Mononuclear cell (primary cell): ENCODE measurements around the gene LAMC3. TPM values are rescaled to one million over a fixed set of nuclear protein-coding genes. Genes with fewer than 3 reads are reported as not detected.

ENCODE experiments used
- H3K27me3 ChIP-seq: 2 replicates; pipeline ENCODE4 v1.6.0; 2011; ENCODE audit warnings: low read length, control low read depth; ENCODE audit not compliant: insufficient read depth
- H3K4me1 ChIP-seq: 2 replicates; pipeline ENCODE4 v1.5.1; 2011; ENCODE audit warnings: mild to moderate bottlenecking, low read length, control low read depth; ENCODE audit not compliant: insufficient read depth
- H3K4me3 ChIP-seq: 2 replicates; pipeline ENCODE4 v1.5.1; 2011; ENCODE audit warnings: mild to moderate bottlenecking, low read length, moderate library complexity
- H3K9me3 ChIP-seq: 2 replicates; pipeline ENCODE4 v1.5.1; 2011; ENCODE audit warnings: low read depth, mild to moderate bottlenecking, control low read depth, low read length
- total RNA-seq: library from RNA; depleted of rRNA; stranded (reverse); fragments of >200 nt; gene quantifications from one replicate; pipeline ENCODE4 v1.2.3, GENCODE V29; 2012

Gene LAMC3
- total RNA-seq, 1 donor = 0.73 TPM

- Histone ChIP-seq H3K27me3 (no peaks in the 10 kb centered on the region), H3K4me3 (no peak overlapping the region), H3K4me1 (no peaks in the 10 kb centered on the region), H3K9me3 (no peaks in the 10 kb centered on the region)
These were observed 12.8 kb downstream of the LAMC3 start for GRCh38 chr9:131021785-131022184.

DNA sequence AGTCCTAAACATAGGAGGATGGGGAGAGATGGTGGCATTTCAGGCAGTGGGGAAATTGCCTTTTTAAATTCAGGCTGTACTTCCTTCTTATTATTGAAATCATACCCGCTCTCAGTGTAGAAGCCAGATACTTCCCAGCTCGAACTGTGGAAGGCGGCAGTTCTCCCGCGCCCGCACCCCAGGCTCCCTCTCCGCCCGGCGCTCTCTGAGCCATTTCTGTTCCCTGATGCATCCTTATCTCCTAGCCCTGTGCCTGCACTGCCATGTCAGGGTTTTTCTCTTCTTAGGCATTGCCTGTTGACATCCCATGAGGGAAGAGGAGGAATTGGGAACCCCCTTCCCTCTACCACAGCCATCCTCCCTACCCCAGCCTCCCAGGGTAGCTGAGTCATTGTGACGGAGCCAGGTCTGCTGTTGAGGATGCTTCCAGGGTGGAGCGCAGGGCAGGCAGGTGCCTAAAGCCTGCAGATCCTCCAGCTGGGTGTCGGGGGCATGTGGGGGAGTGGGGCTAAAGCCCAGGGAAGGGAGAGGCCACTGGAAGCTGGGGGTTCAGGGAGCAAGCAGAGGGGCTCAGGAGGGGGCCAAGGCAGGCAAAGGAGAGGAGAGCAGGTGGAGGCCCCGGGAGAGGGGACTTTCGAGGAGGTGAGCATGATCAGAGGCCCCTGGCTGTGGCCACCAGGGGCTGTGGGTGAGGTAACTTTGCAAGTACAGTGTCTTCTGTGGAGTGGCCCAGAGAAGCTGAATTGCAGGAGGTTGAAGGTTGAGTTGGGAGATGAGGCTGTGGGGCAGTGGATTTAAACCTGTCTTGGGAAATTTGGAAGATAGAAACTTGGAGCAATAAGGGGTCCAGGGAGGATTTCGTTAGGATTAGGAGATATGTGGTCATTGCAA is 16.2 kb downstream of the LAMC3 start:
- no peaks in the 10 kb centered on the region for H3K4me1 ChIP-seq
- no peak overlapping the region for H3K4me3 ChIP-seq
- H3K27me3 ChIP-seq = no peaks in the 10 kb centered on the region
- no peaks in the 10 kb centered on the region for H3K9me3 ChIP-seq

- no peaks in the 10 kb centered on the region for H3K9me3 ChIP-seq
- H3K27me3 ChIP-seq = no peaks in the 10 kb centered on the region
- H3K4me1 ChIP-seq = no peaks in the 10 kb centered on the region
- no peak overlapping the region for H3K4me3 ChIP-seq
These were observed 17.2 kb downstream of the LAMC3 start for GRCh38 chr9:131025953-131026858.

- Histone ChIP-seq H3K9me3 (no peaks in the 10 kb centered on the region), H3K27me3 (no peaks in the 10 kb centered on the region), H3K4me3 (no peak overlapping the region), H3K4me1 (no peaks in the 10 kb centered on the region)
These were observed 18.3 kb downstream of the LAMC3 start for GRCh38 chr9:131027048-131027871.

- Histone ChIP-seq H3K27me3 (no peaks in the 10 kb centered on the region), H3K9me3 (no peaks in the 10 kb centered on the region), H3K4me1 (no peaks in the 10 kb centered on the region), H3K4me3 (no peak overlapping the region)
These were observed 18.9 kb downstream of the LAMC3 start for GRCh38 chr9:131027872-131028179.

DNA sequence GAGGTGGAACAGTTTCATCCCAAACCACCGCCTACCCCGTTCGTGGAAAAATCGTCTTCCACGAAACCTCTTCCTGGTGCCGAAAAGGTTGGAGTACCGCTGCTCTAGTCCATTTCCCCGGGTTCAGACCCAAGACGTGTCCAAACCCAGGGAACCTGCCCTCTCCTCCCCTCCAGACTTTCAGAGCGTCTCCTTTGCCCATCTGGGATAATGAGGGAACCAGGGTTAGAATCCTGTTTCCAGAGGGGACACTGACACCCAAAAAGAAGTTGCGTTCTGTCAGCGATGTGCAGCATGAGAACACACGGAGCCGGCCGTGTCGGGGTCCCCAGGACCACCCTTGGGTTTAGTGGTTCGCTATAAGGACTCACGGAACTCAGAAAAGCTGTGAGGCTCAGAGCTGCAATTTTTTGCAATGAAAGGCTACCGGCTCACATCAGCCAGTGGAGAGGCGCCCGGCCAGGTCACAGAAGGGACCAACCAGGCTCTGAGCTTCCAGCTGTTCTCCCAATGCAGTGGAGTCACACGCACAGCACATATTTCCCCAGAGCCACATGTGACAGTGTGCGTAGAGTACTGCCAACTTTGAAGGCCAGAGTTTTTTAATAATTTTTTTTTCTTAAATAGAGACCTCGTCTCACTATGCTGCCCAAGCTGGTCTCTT is 19.4 kb downstream of the LAMC3 start:
- Histone ChIP-seq H3K4me1 (no peaks in the 10 kb centered on the region), H3K27me3 (no peaks in the 10 kb centered on the region), H3K9me3 (no peaks in the 10 kb centered on the region), H3K4me3 (no peak overlapping the region)

- Histone ChIP-seq H3K9me3 (no peaks in the 10 kb centered on the region), H3K4me1 (no peaks in the 10 kb centered on the region), H3K4me3 (no peak overlapping the region)
These were observed 20.1 kb downstream of the LAMC3 start for GRCh38 chr9:131028931-131029573.

GRCh38 chr9:131029574-131029952 is 20.6 kb downstream of the LAMC3 start:
- Histone ChIP-seq H3K27me3 (no peaks in the 10 kb centered on the region), H3K9me3 (no peaks in the 10 kb centered on the region), H3K4me3 (no peak overlapping the region), H3K4me1 (no peaks in the 10 kb centered on the region)

More at GRCh38 chr9:131028931-131029573, 20.1 kb downstream of the LAMC3 start:
- H3K27me3 ChIP-seq = no peaks in the 10 kb centered on the region

- no peak overlapping the region for H3K4me3 ChIP-seq
- no peaks in the 10 kb centered on the region for H3K4me1 ChIP-seq
- H3K9me3 ChIP-seq = no peaks in the 10 kb centered on the region
- no peaks in the 10 kb centered on the region for H3K27me3 ChIP-seq
These were observed 21.4 kb downstream of the LAMC3 start for GRCh38 chr9:131030239-131031004.

- no peaks in the 10 kb centered on the region for H3K4me1 ChIP-seq
- no peaks in the 10 kb centered on the region for H3K27me3 ChIP-seq
- H3K4me3 ChIP-seq = no peak overlapping the region
- H3K9me3 ChIP-seq = no peaks in the 10 kb centered on the region
These were observed 22.1 kb downstream of the LAMC3 start for GRCh38 chr9:131031005-131031641.

- Histone ChIP-seq H3K27me3 (no peaks in the 10 kb centered on the region), H3K9me3 (no peaks in the 10 kb centered on the region), H3K4me3 (no peak overlapping the region), H3K4me1 (no peaks in the 10 kb centered on the region)
These were observed 22.6 kb downstream of the LAMC3 start for GRCh38 chr9:131031642-131032005.

DNA sequence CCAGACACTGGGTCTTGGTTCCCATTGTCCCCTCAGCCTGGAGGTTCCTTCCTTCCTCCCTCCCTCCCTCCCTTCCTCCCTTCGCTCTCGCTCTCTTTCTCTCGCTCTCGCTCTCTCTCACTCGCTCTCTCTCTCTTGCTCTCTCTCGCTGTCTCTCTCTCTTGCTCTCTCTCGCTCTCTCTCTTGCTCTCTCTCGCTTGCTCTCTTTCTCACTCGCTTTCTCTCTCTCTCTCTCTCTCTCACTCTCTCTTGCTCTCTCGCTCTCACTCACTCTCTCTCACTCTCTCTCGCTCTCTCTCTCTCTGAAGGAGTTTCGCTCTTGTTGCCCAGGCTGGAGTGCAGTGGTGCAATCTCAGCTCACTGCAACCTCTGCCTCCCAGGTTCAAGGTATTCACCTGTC is 23.4 kb downstream of the LAMC3 start:
- H3K27me3 ChIP-seq = no peaks in the 10 kb centered on the region
- no peak overlapping the region for H3K4me3 ChIP-seq
- H3K4me1 ChIP-seq = no peaks in the 10 kb centered on the region
- no peaks in the 10 kb centered on the region for H3K9me3 ChIP-seq
